ENCODE data around the gene RABAC1. TPM values are rescaled to one million over a fixed set of nuclear protein-coding genes. Genes with fewer than 3 reads are reported as not detected.
"Not testable (repeated sequence)": the region's sequence is repeated elsewhere in the genome, so short reads cannot be mapped to it uniquely, and the experiment has no call there.

Gene RABAC1
- total RNA-seq, 1 donor from 2014 or later = 157 TPM

DNA sequence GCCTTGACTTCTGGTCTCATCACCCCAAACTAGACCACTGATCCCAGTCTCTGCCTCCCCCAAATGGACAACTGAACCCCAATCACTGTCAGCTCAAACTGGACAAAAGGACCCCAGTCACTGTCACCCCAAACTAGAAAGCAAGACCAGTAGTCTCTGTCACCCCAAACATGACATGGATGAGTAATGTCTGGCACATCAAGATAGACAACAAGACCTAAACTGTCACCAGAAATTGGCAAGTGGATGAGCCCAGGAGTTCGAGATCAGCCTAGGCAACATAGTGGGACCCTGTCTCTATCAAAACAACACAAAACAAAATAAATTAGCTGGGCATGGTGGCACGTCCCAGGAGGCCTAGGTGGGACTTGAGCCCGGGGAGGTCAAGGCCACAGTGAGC, 12.0 kb downstream of the RABAC1 start:
- no peak for DNase-seq (ENCODE audit: low read depth, low spot score)

DNA sequence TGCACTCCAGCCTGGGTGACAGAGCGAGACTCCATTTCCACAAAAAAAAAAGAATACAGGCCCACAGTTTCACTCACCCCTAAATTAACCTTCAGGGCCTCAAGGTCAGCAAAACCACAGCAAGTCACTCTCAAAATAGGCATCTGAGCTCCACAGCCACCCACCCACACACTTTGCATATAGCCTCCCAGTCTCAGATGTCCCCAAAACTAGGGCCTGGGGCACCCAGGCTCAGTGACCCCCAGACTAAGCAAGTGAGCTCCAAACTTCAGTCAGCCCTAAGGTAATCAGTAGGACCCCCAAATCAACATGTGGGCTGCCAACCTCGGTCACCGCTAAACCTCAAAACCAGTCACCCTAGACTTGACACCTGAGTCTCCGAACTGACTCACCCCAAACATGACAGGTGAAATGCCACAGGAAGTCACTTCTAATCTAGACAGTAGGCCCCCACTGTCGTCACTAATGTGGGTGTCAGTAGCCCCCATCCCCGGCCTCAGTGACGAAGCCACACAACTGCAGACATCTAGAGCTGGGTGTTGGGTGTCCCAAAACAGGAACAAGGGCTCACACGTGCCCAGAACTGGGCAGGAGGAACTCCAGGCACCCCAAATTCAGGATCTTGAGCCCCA, 13.9 kb downstream of the RABAC1 start:
- DNase-seq (ENCODE audit: low read depth, low spot score) = no peak

DNA sequence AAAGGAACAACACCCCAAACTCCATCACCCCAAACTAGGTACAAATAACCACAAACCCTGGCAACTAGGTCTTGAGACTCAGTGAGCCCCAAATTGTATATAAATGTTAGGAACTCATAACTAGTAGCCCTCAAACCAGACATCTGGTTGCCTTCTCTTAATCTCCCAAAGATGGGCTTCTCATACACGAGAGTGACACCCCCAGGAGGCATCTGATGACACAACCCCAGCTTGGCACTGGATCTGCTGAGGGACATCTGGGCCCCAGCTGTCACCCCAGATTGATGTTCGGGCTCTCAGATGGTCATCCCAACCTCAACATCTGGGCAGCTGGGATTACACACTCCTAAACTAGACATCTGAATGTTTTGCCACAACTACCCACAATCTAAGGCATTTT, 14.8 kb downstream of the RABAC1 start:
- no peak for DNase-seq (ENCODE audit: low read depth, low spot score)

DNA sequence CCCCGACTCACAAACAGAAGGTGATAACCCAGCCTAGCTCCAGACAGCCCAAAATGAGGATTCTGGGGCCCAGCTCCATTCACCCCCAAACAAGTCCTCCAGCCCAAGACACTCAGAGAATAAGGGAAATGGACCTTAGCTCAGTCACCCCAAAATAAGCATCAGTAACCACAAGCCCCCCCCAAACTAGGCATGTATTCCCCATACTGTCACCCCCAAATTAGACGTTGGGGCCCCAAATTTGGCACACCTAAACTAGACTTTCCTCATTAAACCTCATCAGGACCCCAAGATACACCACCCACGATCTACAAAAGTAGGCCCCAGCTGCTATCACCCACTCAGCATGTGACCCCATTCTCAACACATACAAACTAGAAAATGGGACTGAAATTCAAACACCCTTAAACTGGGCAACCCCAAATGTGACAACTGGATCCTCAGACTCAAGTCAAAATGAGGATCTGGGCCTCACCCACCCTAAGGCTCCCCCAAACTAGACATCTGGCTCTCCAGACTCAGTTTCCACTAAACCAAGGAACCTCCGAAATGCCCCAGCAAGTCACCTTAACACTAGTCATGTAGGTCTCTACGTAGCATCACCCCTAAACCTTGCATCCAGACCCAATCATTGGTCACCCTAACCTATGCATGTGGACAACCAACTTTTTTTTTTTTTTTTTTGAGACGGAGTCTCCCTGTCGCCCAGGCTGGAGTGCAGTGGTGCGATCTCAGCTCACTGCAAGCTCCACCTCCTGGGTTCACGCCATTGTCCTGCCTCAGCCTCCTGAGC, 17.5 kb downstream of the RABAC1 start:
- no peak for DNase-seq (ENCODE audit: low read depth, low spot score)

DNA sequence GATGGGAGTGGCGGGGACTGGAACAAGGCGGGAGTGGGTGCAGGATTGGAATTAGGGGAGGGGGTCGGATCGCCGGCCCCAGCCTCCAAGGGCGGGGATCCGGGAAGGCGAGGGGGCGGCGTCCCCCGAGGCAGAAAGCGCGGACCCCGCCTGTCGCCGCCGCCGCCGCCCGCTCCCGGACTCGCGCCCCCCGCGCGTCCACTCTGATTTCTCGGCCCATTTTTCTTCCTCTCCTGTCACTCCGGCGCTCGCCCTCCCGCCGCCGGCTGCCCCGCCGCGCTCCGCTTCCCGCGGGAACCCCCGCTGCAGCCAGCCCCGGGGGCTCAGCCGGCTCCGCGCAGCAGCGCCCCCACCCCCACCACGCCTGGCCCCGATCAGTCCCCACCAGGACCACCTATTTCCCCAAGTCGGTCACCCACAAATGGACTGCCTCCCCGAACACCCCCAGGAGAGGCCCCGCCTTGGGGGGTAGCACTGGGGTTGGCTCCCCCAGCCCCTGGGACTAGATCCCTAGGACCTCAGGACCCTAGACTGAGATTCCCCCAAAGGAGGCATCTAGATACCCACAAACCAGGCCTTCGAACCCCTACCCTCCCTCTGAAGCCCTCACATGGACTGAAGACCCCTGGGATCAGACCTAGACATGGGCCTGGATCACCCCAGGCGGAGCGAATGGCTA, 18.3 kb downstream of the RABAC1 start:
- DNase-seq (ENCODE audit: low read depth, low spot score) = no peak

DNA sequence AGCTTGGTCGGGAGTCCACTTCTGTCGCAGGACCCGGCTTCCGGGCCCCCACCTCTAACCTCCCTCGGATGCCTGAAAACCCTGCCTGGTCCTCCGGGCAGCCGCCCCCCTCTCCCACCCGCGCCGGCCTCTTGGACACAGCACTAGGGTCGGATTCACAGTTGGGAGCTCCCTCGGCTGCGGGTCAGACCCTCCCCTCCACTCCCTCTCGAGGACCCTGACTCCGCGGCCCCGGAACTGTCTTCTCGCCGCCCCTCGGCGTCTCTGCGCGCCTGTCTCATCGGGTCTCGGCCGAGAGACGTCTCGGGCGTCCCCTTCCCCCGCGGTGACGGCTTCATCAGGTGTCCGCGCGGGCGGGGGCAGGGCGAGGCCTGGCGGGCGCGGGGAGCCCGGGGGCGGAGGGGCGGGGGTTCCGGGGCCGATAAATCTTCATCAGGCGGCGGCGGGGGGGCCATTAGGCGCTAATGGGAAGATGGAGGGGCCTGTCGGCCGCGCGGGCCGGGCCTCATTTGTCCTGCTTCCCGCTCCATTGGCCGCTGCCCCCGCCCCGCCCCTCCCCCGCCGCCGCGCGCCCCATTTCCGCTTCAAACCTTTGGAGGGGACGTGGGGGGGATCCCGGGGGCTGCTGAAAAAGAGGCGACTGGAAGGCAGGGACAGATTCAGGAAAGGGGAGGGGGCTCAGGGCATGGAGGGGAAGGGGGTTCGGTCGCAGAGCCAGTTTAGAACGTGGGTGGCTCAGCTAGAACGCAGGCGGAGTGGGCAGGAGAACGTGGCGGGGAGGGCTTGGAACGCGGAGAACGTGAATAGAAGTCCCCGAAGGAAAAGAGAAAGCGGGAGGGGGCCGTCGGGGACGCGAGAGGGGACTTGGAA, 19.0 kb downstream of the RABAC1 start:
- no peak for DNase-seq (ENCODE audit: low read depth, low spot score)

DNA sequence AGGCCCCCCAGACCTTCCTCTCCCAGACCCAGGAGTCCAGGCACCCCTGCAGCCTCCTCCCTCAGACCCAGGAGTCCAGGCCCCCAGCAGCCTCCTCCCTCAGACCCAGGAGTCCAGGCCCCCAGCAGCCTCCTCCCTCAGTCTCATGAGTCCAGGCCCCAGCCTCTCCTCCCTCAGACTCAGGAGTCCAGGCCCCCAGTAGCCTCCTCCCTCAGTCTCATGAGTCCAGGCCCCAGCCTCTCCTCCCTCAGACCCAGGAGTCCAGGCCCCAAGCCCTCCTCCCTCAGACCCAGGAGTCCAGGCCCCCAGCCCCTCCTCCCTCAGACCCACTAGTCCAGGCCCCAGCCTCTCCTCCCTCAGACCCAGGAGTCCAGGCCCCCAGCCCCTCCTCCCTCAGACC, 19.9 kb downstream of the RABAC1 start:
- not testable (repeated sequence) for DNase-seq (ENCODE audit: low read depth, low spot score)

DNA sequence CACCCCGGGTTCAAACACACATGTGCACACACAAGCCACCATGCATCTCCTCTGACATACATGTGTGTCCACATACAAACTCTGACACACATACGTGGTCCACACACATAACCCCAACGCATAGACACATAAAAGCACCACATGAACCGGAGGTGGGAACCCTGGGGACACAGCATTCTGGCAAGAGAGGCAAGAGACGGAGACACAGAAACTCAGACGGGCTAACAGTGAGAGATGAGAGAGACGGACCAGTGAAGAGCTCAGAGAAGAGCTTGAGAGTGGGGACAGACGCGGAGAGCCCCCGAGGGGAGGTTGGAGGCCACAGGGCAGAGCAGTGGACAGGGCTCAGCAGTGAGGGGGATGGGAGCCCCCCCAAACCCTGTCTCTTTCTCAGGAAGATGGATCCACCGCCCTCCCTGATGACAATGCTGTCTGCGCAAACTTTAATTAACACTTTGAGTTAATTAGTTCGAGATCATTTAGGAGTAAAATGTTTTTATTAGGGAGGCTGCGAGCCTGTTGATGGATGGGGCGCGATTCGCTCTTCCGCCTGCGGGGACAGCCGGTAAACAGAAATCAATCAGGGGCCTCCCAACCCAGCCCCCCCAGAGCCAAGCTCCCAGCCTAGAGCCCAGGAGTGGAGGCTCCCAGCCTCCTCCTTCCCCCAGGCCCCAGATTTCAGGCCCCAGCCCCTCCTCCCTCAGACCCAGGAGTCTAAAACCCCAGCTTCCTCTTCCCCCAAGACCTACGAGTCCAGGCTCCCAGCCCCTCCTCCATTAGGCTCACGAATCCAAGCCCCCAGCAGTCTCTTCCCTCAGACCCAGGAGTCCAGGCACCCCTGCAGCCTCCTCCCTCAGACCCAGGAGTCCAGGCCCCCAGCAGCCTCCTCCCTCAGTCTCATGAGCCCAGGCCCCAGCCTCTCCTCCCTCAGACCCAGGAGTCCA, 21.3 kb downstream of the RABAC1 start:
- DNase-seq (ENCODE audit: low read depth, low spot score) = no peak

DNA sequence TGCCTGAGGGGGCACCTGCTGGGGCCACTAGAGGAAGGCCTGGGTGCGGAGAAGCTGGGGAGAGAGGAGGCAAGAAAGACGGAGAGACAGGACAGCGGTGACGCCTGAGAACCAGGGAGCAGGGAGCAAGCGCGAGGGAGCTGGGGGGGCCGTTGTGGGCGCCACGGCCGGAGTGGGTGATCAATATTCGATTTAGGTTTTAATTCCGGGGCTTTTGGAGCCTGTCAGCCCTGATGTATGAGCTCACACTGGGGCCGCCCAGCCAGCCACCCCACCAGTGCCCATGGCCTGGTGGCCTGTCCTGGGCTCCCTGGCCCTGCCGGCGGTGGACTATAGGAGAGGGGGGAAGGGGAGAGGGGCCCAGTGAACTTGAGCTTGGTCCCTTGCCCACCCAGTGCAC, 22.2 kb downstream of the RABAC1 start:
- no peak for DNase-seq (ENCODE audit: low read depth, low spot score)

DNA sequence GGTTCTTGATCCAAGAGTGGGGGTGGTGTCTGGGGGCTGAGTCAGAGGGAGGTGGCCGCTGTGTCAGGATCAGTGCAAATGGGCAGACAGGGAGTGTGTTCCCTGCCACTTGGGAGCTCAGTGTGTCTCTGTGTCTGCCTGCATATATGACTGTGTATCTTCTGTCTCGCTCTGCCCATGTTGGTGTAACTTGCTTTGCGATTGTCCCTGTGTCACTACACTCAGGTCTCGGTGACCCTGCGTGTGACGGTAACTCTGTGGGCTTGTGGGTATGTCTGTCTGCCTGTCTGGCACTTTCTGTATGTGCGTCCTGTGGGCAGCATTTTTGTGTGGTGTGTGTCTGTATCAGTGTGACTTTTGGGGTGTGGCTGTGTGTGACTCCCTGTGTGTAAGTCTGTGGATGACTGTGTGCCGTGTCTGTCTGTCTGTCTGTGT, 22.7 kb downstream of the RABAC1 start:
- DNase-seq (ENCODE audit: low read depth, low spot score) = no peak

DNA sequence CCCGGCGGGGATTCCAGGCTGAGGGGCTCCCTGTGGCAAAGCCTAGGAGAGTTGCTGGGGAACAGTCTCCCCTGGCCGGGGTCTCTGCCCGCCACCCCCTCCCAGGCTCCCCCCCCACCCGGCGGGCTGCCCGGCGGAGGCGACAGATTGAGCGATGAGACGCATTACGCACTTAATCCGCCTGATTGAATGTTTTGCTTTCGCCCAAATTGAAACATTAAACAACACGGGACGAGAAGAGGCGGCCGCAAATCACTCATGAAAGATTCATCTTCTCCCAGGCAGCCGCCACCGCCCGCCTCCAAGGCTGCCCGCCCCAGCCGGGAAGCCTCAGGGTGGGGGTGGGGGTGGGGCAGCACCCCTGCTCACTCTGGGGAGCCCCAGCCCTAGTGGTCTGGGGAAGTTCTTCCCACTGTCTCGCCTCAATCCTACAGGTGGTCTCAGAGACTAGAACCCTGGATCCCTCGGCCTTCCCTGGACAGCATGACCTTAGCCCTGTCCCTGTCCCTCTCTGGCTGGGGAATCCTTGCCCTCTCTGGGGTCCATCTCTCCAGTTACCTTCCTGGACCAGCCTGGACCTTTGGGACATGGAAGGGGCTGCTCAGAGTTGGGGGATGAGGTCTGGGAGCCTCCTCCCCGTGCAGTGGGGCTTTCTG, 23.2 kb downstream of the RABAC1 start:
- DNase-seq (ENCODE audit: low read depth, low spot score) = no peak

DNA sequence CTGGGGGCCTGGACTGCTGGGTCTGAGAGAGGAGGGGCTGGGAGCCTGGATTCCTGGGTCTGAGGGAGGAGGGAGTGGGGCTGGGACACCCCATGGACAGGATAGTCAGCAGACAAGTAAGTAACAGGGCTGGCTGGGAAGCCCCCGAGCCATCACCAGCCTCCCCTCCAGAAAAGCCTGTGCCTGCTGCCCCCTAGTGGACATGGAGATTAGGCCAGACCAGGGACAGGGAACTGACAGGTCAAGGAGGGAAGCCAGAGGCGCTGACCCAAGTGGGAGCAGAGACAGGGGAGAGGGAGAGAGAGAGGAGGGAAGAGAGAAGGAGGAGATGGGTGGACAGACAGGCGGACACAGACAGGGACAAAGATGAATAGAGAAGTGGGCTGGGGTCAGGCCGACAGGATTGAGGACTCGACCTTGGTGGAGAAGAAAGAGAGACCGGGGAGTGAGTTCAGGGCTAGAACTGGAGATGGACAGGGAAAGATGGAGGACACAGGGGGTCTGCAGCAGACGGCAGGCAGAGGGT, 24.2 kb downstream of the RABAC1 start:
- no peak for DNase-seq (ENCODE audit: low read depth, low spot score)

DNA sequence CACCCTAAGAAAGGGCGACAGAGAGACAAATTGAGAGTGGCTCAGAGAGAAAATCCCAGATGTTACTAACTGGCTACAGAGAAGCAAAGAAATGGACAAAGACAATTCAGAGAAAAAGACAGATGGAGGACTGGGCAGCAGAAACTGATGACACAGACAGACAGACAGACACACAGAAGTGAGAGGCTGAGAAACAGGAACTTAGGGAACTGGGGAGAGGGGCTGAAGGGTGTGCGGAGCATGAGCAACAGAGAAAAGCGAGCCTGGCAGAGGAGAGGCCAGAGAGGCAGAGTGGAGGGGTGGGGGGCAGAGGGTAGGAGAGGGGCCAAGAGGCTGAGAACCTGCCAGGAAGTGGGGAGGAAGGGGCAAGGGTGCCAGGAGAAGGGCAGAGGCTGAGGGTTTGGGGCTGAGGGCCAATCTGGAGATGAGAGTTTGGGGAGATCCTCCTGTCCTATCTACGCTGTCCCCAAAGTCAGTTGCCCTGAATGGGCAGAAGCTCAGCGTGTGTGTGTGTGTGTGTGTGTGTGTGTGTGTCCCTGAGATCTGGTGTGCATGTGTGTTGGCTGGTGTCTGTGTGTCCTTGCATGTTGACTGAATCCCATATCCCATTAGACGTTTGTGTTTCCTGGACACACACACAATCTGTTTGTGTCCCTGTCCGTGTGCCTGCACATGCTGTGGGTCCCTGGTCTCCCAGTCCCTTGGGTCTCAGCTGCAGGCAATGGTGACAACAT, 25.3 kb downstream of the RABAC1 start:
- no peak for DNase-seq (ENCODE audit: low read depth, low spot score)

DNA sequence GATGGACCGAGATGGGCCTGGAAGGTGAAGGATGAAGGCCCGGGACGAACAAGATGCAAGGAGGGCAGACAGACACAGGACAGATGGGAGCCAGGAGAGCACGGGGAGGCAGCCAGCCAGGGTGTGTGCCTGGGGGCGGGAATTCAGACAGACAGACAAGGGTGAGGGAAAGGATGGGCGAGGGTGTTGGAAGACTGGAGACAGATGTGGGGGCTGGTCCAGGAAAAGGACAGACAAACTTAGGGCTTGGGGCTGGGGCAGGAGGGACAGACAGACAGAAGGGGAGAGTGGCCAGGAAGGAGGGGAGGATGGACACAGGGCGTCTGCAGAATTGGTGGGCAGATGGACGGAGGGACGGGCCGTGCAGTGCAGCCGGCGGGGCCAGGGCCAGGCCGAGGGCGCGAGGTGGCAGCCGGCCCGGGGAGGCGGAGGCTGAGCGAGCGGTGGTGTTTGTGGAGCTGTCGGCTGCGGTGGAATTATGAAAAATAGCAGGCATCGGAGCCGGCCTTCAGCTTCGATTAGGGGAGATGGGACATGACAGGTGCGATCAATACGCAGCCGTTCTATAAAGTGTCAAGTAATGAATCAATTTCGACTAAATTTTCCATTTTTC, 26.3 kb downstream of the RABAC1 start:
- no peak for DNase-seq (ENCODE audit: low read depth, low spot score)

DNA sequence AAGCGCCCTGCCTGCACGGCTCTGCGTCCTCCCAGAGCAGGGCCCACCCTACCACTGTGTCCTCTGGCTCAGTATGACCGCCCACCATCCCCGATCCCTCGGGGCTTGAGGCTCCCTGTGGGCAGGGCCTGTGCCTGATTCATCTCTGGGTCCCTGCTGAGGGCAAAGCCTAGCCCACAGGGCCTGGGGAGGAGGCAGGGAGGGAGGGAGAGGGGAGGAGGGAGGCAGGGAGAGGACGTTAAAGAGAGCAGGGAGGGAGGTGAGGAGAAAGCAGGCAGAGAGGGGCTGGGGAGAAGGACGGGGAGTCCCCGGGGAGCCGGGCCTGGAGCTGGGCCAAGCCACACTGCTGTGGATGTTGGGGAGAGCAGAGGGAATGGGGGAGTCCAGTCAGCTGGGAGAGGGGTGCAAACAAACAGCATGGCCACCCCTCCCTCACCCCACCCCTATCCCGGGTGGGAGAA, 26.8 kb downstream of the RABAC1 start:
- DNase-seq (ENCODE audit: low read depth, low spot score) = no peak

DNA sequence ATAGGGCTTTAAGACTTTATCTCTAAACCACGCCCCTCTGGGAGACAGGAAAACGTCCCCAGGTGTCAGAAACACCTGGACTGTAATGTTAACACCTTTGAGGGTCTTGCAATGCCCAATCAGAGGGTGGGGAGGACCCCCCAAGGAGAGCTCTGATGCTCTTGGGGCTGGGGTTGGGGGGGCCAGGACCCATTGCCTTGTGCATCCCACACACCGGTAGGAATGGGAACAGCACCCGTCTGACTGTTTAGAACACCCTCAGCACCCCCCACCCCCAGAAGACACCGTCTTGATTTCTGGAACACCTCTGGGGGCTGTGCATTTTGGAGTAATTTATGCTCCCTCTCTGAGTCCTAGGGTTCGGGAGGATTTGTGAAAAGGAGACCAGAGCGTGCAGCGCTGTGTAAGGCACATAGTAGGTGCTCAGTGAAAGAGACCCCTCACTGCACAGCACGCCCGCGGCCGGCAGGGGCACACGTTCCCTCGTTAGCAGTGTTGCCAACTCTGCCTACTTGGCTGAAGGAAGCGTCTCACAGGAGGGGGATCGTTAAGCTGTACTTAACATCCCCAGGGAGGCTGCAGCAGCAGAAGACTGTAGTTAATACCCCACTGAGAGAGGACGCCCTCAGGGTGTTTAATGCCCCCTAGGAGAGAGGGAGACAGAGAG, 28.1 kb downstream of the RABAC1 start:
- no peak for DNase-seq (ENCODE audit: low read depth, low spot score)

DNA sequence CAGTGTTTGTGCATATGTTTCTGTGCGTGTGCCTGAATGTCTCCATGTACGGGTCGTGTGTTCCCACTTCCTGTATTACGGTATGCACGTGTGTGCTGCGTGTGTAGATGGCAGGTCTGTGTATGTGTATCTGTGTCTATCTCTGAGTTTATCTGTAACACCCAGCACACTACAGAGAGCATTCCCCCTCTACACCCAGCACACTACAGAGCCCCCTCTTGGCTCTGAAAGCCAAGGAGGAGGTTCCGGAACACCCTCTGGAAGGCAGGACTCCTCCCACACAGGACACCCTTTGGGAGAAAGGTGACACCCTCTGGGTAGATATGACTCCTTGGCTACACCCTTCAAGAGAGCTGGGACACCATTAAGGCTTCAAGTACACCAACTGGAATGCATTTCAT, 28.8 kb downstream of the RABAC1 start:
- no peak for DNase-seq (ENCODE audit: low read depth, low spot score)

DNA sequence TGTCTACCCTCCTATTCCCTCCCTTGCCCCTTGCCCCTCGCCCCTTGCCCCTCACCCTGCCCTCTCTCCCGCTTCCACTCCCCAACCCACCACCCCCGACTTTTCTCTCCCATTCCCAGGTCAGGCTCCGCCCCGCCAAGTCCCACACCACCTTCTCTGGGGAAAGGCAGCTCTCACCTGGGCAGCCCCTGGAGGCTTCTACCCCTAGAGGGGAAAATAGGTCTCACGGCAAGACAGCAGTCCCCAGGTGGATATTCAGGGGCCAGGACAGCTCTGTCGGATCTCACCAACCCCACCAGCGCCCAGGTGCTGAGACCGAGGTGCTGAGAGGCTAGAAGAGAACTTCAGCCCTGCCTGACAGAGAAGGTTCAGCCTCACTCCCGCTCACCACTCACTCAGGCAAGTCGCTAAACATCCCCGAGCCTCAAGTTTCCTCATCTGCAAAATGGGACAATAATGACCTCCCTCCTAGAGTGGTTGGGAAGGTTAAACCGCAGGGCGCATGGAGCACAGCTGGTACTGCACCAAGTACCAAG, 29.5 kb downstream of the RABAC1 start:
- no peak for DNase-seq (ENCODE audit: low read depth, low spot score)

Data from pulmonary artery endothelial cell (primary cell).